ENCODE measurements around the gene IRF3.

Gene IRF3

DNA sequence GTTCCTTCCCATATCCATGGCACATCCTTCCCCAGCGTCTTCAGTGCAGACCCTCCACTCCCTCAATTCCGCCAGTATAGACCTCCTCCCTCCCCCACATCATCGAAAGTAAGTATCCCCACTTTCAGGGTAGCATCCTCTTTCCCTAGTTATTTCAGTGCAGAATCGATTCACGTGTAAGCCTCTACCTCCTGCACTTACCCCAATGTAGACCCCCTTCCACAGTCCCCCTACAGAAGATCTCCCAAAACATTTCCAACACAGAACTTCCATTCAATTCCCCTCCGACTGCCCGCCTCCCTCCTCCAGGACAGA, 664 bp downstream of the IRF3 start:
- no peak for DNase-seq

DNA sequence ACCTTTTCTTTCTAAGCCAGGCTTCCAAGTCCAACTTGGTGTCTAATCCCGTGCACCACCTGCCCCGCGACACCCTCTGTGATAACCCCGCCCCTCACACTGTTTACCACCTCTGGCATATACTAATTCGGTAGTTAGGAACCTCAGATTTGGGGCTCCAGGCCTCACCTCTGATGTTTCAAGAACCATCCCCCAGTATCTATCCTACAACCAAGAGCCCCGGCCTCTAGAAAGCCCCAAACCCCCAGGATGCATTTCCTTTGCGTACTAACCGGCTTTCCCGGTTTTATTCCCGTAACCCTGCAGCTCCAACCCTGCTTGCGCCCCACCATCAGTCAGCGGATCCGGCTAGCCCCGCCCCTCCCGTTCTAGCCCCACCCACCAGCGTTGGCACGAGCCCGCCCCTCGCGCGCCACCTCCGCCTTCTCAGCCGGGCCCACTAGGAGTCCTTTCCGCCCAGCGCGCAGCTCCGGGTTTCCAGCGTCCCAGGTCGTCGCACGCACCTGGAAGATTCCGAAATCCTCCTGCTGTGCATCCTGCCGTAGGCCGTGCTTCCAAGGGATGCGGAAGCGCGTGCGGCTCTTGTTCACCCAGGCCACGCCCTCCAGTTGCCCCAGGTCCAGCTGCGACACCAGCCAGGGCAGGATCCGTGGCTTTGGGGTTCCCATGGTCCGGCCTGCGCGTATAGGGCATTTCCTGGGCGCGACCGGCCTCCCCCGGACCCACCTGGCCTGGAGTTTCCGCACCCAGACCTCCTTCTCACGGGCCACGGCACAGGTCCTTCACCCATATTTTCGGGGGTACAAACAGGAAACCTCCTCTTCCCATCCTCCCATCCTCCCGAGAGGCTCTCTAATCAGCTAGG, 1.3 kb downstream of the IRF3 start:
- peak; percentile 82 for DNase-seq

DNA sequence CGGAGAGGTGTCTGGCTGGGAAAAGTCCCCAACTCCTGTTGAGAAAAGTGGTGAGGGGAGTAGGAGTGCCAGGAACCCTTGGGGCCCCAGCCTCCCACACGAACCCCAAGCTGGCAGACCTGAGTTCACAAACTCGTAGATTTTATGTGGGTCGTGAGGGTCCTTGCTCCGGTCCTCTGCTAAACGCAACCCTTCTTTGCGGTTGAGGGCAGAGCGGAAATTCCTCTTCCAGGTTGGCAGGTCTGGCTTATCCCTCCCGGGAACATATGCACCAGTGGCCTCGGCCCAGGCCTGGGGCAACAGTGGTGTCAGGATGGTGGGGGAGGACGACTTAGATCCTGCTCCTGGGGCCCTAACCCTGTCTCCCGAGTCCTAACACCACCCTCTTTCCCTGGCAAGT, 2.4 kb downstream of the IRF3 start:
- DNase-seq = no peak

DNA sequence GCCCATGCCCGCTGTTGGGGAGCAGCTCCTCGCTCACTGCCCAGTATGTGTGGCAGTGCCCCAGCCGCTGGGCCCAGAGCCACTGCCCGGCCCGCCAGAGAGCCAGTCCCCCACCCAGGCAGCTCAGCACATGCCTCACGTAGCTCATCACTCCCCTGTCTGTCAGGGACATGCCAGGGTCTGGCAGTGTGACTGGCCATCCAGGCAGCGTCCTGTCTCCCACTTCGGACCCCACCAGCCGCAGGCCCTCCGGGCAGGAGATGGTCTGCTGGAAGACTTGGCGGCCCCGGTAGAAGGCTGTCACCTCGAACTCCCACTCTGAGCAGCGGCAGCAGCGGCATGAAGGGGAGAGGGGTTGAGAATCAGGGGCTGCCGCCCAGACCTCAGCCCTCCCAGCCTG, 3.6 kb downstream of the IRF3 start:
- no peak for DNase-seq

DNA sequence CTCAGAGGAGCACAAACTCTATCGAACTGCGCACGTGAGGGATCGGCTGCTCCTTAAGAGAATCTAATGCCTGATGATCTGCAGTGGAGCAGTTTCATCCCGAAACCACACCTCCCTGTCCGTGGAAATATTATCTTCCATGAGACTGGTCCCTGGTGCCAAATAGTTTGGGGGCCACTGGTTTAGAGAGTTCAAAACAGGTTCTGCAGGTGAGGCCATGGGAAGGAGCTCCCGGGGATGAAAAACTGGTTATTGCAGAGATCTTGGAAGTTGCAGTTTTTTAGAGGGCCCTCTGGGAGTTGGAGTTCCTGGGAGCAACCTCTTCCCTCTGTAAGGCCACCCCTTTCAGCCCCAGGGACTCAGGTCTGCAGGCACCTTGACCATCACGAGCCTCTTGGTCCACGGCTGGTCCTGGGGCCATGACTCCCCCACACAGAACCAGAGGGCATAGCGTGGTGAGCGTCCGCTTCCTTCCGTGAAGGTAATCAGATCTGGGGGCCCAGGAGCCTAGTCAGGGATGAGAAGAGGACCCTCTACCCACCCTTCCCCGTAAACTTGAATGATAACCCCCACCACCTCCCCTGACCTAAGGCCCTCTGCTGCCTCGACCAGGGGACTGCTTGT, 5.2 kb downstream of the IRF3 start:
- no peak for DNase-seq

DNA sequence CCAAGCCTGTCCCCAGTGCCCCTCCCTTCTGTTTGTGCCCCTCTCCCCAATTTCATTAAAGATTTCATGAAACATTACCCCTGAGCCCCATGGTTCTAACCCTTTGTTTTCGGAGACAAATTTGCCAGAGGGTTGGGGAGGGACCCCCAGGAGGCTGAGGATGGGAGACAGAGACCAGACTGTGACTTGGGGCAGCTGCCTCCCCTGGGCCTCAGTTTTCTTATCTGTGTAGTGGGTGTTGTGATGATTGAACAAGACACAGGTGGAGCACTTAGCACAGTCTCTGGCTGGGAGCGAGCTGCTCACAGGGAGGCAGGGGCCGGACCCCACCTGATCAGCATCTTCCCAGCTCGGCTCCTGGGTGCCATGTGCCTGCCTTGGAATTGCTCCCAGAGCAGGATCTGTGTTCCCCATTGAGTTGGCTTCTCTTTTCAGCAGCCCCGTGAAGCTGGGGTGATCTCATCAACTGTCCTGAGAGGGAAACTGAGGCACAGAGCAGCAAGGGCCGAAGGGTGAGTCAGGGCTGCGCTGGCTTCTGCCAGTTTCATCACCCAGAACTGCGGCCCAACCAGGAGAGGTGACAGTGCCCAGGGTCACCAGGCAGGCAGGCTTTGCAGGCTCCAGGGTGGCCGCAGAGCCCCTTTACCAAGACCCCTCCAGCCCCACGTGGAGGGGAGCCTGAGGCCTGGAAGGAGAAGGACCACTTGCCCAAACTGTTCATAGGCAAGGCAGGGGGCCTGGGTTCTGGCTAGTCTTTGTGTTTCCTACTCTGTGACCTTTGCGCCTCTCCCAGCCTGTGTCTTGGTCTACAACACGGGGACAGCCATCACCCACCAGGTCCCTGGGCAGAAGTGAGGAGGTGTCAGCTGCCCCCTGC, 6.9 kb downstream of the IRF3 start:
- DNase-seq = no peak

DNA sequence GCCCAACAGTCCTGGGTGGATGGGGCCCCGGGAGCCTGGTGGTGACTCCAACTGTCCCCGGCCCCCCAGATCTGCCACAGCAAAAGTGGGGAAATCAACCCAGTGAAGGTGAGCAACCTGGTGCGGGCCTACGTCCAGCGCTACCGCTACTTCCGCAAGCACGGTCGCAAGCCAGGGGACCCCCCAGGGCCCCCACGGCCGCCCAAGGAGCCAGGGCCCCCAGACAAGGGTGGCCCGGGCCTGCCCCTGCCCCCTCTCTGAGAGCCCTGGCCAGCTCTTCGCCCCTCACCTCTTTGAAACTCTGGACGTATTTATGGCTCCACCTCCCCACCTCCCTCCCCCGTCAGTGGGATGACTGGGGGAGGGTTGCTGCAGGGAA, 7.5 kb downstream of the IRF3 start:
- no peak for DNase-seq

DNA sequence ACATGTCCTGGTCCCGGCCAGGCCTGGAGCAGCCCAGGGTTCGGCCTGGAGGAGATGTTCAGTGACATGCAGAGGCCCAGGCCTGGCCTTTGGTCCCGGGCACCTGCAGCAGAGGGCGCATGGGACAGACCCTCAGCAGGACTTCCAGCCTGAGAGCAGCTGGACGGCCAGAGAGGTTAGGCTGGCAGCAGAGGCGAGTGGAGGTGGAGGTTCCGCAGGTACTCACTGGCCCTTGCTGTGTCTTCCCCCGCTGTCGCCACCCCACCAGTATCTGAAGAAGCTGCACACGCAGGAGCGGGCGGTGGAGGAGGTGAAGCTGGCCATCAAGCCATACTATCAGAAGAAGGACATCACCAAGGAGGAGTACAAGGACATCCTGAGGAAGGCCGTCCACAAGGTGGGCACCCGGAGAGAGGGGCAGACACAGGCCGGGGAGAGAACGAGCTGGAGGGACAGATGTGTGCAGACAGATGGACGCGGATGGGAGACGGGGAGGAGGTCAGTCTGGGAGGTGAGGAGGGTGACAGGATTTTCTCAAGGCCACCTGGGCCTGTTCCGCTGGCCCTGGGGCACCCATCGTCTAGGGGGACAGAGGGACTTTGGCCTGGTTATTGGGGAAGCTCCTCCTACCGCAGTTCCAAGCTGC, 8.0 kb downstream of the IRF3 start:
- no peak for DNase-seq

DNA sequence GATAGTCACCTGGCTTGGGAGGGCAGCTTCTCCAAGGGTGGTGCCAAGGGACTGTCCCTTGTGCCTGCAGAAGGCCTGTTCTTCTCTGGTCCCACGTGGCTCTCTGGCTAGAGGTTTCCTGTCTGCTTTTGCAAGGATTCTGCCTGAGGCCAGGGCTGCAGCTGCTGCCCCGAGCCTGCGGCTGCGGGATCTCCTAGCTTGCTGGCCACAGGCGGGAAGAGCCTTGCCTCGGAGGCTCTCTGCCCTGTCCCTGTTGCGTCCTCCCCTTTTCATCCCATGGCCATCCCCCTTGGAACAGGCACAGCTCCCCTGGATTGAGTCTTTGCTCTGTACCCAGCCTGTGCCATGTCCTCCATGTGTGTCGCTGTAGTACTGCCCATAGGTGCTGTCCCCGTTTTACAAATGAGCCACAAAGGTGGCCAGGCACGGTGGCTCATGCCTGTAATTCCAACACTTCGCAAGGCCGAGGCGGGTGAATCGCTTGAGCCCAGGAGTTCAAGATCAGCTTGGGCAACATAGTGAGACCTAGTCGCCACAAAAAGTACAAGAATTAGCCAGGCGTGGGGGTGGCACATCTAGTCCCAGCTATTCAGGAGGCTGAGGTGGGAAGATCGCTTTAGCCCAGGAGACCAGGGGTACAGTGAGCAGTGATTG, 9.1 kb downstream of the IRF3 start:
- DNase-seq = no peak

DNA sequence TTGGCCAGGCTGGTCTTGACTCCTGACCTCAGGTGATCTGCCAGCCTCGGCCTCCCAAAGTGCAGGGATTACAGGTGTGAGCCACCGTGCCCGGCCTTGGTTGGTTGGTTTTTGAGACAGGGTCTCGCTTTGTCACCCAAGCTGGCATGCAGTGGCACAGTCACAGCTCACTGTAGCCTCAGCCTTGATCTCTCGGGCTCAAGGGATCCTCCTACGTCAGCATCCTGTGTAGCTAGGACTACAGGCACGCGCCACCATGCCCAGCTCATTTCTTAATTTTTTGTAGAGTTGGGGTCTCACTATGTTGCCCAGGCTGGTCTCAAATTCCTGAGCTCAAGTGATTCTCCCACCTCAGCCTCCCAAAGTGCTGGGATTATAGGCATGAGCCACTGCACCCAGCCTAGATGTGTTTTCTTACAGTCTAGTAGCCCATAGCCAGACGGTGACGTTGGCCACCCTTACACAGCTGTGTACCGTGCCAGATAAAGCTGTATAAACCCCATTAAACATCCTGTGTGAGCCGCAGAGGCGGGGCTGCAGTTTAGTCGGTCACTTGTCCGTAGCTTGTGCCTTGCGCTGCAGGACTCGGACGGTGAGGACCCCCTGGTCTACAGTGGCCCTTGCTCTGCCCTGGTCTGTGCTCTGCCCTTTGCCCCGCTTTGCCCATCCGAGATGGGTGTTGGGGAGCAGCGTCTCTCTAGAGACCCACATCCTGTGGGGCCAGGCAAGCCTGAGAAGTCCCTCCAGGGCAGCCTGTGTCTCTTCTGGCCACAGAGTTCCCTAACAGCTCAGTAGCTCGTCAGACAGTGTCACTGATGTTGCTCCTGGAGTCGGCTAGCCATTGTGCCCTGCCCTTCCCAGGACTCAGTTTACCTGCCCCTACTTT, 9.8 kb downstream of the IRF3 start:
- no peak for DNase-seq

DNA sequence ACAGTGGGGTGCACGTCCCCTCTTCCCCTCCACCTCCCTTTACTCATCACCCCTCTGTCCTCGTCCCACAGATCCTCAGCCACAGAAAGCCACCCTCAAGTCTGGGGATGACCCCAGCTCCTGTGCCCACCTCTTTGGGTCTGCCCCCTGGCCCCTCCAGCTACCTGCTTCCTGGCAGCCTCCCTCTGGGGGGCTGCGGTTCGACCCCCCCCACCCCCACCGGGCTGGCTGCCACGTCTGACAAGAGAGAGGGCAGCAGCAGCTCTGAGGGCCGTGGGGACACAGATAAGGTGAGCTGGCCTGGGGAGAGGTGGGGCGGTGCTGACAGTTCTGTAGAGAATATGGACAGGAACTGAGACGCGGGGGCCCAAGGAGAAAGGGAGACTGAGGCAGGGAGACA, 11.1 kb downstream of the IRF3 start:
- DNase-seq = no peak

DNA sequence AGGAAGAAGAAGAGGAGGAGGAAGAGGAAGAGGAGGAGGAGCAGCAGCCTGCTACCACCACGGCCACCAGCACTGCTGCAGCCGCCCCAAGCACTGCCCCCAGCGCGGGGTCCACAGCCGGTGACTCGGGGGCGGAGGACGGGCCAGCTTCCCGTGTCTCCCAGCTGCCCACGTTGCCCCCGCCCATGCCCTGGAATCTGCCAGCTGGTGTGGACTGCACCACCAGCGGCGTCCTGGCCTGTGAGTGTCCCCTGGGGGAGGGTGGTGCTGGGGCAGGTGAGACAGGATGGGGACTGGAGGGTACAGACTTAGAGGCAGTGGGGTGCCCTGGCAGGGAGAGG, 12.2 kb downstream of the IRF3 start:
- no peak for DNase-seq

DNA sequence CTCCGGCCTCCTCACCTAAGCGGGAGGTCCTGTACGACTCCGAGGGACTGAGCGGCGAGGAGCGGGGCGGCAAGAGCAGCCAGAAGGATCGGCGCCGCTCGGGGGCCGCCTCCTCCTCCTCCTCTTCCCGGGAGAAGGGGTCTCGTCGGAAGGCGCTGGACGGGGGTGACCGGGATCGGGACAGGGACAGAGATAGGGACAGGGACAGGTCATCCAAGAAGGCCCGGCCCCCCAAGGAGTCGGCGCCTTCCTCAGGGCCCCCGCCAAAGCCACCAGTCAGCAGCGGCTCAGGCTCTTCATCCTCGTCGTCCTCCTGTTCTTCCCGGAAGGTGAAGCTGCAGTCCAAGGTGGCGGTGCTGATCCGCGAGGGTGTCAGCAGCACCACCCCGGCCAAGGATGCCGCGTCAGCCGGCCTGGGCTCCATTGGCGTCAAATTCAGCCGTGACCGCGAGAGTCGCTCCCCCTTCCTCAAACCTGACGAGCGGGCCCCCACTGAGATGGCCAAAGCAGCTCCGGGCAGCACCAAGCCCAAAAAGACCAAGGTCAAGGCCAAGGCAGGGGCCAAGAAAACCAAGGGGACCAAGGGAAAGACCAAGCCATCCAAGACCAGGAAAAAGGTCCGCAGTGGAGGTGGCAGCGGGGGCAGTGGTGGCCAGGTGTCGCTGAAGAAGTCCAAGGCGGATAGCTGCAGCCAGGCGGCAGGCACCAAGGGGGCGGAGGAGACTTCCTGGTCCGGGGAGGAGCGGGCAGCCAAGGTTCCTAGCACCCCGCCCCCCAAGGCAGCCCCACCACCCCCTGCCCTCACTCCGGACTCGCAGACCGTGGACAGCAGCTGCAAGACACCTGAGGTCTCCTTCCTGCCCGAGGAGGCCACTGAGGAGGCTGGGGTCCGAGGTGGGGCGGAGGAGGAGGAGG, 12.8 kb downstream of the IRF3 start:
- DNase-seq = no peak

DNA sequence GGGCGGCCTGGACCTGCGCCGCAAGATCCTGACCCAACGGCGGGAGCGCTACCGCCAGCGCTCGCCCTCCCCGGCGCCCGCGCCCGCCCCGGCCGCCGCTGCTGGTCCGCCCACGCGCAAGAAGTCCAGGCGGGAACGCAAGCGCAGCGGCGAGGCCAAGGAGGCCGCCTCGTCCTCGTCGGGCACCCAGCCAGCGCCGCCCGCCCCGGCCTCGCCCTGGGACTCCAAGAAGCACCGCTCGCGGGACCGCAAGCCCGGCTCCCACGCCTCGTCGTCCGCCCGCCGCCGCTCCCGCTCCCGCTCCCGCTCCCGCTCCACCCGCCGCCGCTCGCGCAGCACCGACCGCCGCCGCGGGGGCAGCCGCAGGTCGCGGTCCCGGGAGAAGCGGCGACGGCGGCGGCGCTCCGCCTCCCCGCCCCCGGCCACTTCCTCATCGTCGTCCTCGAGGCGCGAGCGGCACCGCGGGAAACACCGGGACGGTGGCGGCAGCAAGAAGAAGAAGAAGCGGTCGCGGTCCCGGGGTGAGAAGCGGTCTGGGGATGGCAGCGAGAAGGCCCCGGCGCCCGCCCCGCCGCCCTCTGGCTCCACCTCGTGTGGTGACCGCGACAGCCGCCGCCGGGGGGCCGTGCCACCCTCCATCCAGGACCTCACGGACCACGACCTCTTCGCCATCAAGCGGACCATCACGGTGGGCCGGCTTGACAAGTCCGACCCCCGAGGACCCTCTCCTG, 13.7 kb downstream of the IRF3 start:
- no peak for DNase-seq

DNA sequence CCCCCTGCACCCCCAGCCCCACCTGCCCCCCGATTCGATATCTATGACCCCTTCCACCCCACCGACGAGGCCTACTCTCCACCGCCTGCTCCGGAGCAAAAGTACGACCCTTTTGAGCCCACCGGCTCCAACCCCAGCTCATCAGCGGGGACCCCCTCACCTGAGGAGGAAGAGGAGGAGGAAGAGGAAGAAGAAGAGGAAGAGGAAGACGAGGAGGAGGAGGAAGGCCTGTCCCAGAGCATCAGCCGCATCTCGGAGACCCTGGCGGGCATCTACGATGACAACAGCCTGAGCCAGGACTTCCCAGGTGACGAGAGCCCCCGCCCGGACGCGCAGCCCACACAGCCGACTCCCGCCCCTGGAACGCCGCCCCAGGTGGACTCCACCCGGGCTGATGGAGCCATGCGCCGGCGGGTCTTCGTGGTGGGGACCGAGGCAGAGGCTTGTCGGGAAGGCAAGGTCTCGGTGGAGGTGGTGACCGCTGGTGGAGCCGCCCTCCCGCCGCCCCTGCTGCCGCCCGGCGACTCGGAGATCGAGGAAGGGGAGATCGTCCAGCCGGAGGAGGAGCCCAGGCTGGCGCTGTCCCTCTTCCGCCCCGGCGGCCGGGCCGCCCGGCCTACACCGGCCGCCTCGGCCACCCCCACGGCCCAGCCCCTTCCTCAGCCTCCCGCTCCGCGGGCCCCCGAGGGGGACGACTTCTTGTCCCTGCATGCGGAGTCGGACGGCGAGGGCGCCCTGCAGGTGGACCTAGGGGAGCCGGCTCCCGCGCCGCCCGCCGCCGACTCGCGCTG, 14.4 kb downstream of the IRF3 start:
- no peak for DNase-seq

DNA sequence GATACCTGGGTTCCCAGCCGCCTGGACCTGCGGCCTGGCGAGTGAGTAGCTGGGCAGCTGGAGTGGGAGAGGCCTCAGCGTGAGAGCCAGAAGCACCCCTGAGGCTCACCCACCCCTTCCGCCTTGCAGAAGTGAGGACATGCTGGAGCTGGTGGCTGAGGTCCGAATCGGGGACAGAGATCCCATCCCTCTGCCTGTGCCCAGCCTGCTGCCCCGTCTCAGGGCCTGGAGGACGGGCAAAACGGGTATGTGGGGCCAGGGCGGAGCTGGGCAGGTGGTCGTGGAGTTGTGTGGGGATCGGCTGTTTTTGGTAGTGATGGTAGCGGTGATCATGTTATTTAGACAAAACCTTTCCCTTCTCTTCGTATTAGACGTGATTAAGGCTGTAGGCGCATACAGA, 19.1 kb downstream of the IRF3 start:
- DNase-seq = no peak

DNA sequence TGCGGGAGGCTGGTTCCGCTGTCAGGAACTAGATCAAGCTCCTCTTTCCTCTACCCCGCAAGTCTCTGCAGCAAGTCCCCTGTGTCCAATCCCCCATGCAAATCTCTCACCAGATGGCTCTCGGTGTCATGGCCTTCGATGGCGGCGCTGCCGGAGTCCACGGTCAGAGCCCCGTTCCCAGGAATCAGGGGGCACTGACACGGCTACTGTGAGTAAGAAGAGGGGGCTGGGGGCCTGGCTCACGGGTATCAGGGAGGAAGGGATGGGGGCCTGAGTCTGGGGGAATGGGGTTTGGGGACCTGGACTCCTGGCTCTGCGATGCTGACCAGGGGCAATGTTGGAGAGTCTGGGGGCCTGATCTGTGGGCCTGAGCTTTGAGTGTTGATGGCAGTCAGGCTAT, 19.7 kb downstream of the IRF3 start:
- no peak for DNase-seq

DNA sequence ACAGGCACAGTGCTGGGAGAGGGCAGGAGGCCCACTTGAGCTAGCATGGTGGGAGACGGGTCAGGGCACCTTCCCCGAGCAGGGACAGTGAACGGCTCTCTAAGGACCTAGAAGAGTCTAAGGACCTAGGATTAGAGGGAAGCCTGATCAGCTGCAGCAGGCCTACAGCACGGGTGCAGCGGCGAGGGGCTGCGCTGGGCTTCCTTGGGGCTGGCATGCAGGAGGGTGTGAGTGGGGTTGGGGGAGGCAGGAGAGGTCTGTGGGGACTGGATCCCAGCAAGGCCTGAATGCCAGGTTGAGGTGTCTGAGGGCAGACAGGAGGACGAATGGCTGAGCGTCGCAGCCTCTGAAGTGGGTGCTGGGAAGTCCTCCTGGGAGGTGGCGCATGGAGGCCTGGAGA, 20.1 kb downstream of the IRF3 start:
- no peak for DNase-seq

DNA sequence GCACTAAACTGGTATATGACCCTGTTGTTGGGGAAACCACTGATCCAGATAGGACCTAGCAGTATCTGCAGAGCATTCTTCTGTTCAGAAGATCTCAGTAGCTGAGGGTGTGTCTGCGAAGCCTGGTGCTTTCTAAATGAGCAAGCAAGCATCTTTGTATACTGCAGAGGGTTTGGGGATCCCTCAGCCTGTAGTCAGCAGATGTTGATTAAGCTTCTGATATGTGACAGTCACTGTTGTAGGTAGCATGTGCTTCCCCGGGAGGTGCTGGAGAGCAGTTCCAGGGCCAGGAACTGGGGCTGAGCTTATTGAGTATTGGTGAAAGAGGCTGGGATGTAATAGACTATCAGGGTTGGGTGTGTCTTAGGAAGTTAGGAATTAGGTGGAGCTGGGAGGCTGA, 22.2 kb downstream of the IRF3 start:
- DNase-seq = no peak
